GDM1 (cell line): ENCODE data around the gene PCNA.
A peak's percentile ranks its signal among the peaks of the same experiment; 100 is the strongest.

Source experiments
- DNase-seq: peaks from one replicate; lab custom pipeline; 2025; lab: John Stamatoyannopoulos, UW

PCNA gene

DNA sequence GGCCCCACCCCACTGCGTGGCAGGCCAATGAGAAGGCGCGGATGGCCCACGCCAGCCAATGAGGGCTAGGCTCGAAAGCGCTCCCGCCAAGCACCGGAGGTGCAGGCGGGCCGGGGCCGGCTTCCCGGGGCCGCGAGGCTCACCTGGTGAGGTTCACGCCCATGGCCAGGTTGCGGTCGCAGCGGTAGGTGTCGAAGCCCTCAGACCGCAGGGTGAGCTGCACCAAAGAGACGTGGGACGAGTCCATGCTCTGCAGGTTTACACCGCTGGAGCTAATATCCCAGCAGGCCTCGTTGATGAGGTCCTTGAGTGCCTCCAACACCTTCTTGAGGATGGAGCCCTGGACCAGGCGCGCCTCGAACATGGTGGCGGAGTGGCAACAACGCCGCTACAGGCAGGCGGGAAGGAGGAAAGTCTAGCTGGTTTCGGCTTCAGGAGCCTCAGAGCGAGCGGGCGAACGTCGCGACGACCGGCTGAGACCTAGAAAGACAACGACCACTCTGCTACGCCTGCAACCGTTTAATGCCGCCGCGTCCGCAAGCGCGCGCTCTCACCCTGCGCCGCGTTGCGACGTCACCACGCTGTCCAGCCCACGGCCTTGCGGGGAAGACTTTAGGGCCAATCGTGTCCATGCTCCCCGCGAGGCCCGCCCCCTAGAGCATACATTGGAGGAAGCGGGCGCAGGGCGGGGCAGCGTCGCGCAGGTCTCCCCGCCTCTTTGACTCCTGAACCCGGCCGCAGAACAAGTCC is at the start of gene PCNA:
TSS of gene PCNA (minus strand) at position 524 of the 750 bp plus-strand sequence. CDS start at position 364, 160 bp downstream.
- DNase-seq: peak; percentile 99

- DNase-seq: peak; percentile 76
Observed at GRCh38 chr20:5168651-5169396, 49.1 kb upstream of the PCNA start.

DNA sequence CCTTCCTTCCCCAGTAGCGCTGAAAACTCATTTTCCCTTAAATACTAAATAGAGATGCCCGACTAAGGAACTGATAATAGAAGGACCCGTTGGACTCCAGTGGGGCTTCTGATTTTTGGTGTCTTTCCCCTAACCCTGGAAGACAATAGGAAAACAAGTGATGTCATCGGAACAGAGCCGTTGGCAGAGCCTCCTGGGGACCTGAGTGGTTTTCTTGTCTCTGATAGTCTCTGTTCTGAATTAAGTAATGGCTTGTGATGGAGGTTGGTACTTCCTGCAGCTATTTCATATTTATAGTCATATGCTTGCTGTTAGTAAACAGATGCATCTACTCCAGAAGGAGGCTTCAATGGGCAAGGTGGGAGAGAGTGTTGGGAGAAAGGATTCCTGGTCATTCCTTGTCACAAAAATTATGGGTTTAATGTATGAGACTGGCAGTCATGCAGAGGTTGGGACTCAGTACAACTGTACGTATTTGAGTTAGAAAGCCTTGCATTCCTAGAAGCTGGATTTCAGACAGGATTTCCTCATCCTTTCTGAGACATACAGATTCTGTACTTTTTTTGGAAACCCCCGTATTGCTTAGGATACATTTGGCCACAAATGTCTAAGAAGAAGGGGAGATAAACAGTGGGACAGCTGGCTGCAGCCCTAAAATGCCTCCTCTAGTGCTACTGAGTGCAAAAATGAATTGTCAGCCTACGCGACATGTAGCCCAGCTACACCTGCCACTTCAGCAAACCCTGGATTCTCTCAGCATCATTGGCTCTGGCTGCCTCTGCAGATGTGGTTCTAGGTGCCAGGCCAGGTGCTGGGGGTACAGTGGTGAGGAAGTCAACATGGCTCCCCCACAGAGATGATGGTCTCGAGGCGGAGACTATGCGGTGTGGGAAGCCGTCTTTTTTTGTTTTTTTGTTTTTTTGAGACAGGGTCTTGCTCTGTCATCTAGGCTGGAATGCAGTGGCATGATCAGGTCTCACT is 45.2 kb upstream of the PCNA start:
- DNase-seq: no peak

- DNase-seq: no peak
Observed at GRCh38 chr20:5161536-5162164, 41.9 kb upstream of the PCNA start.

GRCh38 chr20:5160882-5161281 is 41.1 kb upstream of the PCNA start:
- no peak for DNase-seq

- no peak for DNase-seq
Observed at GRCh38 chr20:5159928-5160327, 40.2 kb upstream of the PCNA start.

- DNase-seq: no peak
Observed at GRCh38 chr20:5156675-5157448, 37.1 kb upstream of the PCNA start.

DNA sequence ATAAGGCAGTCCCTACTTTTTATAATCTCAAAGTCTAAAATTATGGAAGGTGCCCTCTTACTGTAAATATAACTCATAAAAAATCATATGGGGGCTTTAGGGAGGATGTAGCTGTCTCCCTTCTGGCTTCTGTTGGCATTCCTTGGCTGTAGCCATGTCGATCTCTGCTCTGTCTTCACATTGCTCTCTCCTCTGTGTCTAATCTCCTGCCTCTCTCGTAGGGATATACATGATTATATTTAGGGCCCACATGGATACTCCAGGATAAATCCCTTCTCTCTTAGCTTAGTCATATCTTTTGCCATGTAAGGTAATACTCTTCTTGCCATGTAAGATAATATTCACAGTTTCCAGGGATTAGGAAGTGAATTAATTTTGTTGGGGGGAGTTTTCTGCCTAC is 35.6 kb upstream of the PCNA start:
- no peak for DNase-seq

GRCh38 chr20:5154543-5154925 is 34.8 kb upstream of the PCNA start:
- no peak for DNase-seq

- DNase-seq: no peak
Observed at GRCh38 chr20:5153612-5154542, 34.1 kb upstream of the PCNA start.

DNA sequence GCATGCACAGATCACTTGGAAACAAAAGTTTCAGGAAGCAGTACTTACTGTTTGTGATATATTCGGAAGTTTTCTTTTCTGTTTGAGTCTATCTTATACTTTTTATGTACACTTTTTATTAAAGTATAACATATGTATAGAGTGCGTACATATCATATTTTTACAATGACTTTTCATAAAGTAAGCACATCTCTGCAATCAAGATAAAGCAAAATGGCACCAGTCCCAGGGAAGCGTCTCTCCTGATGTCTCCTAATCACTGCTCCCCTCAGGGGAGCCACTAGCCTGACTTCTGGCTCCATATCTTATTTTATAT is 33.4 kb upstream of the PCNA start:
- DNase-seq: no peak

DNA sequence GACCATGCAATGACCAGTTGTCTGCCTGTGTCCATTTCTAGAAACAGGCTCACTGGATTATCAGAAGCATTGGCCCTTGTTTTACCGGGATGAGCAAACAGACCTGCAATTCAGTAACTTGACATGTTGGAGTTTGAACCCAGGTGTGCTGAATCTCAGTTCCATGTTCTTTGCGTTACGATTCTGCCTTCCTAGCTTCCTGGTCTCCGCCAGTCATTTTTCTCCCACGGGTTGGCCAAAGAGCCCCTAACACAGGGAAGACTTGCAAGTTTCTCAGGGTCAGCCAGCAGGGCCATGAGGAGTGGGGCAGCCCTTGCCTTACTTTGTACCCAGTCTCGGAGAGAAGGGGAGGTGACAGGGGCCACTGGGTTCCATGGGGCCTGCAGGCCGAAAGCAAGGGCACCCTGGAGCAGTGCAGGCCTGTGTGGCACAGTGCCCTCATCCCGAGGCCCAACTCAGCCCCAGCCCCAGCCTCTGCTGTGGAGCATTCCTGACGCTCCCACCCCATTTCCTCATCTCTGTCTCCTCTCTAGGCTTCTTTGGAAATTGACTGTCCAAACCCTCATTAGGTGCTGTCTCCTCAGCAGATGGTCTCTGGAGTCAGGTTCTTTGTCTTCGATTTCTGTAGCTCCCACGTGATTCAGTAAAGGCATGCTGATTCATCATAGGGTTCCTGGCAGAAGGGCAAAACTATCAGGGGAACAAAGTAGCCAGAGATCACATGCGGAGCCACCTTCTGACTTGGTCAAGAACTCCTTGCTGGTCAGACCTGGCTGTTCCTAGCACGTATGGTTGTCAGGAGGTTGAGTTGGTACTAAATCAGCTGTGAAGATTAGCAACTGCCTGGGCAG is 30.7 kb upstream of the PCNA start:
- DNase-seq: no peak

- DNase-seq: no peak
Observed at GRCh38 chr20:5149892-5150225, 30.1 kb upstream of the PCNA start.

DNA sequence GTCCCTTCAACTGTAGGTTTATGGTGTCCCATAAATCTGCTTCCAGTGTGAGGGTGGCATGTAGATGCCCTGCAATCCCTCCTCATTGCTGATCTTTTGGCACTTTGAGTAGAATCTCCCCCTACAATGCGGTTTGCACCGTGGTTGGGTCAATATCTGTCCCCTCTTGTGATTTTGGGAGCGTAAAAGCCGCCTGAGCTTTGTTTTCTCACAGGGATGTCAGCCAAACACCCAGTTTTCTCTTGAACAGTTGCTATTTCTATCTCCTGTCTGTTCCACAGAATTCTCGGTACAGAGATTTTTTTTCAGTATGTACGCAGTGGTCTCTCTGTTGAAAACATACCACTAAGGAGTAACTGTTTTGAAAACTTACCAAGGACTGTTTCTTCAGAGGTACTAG is 28.8 kb upstream of the PCNA start:
- DNase-seq: no peak

DNA sequence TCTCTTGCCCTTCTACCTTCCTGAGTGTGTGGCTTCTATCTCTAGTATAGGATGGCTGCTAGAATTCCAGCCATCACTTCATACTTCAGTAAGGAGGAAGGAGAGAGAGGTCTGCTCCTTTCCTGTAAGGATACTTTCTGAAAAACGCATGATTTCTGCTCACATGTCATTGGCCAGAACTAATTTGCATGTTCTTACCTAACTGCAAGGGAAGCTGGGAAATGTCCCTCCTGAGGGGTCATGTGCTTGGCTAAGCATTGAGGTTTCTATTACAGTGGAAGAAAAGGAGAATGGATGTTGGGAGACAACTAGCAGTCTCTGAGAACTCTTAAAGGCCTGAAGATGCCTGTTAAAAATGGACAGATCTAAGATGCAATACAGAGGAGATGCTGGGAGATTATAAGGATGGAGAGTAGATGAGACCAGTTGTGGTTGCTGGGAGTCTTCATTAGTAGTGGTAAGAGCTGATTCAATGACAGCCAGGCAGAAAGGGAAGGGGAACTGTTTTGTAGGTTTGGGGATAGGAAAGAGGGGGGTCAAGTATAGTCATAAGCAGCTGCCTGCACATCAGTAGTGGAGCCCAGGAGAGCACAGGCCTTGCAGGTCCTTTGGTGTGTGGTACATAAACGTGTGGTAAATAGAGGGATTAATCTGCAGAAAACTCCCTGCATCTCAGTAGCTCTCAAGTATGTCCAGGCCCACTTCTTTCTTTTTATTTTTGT is 27.3 kb upstream of the PCNA start:
- peak; percentile 45 for DNase-seq

DNA sequence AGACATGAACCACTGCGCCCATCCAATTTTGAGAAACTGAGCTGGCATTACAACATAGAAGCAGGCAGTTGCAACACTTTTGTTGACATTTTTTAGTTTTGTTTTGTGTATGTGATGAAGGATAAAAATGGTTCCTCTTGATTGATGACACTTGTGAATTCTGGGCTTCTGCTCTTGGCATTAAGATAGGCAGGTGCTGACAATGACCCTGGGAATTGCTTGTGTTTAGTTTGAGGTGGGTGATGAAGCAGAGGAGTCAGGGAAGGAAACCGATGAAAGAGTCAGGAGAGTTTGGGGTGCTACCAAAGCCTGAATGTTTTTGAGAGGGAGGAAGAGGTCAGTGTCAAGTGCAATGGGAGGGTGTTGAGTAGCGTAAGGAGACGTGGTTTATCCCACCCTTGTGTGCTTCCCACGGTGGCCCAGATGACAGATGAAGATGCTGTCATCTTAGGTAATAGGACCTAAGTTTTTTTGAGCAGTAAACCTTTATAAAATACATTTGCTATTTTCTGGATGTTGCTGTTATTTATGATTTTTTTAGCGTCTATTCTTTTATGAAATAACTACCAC is 26.4 kb upstream of the PCNA start:
- DNase-seq: no peak

GRCh38 chr20:5145365-5146098 is 25.8 kb upstream of the PCNA start:
- DNase-seq: no peak

GRCh38 chr20:5143851-5144250 is 24.1 kb upstream of the PCNA start:
- no peak for DNase-seq
